GM12873 (cell line): ENCODE data around the gene DNAJC21.

Source experiments
- TF ChIP-seq, protein P1 (sequence below): IDR thresholded peaks from 2 replicates; pipeline ENCODE4 v1.5.1; 2012; ENCODE audit warnings: low read depth, mild to moderate bottlenecking, moderate library complexity, low read length, control low read depth; ENCODE audit not compliant: insufficient read depth; ENCODE audit errors: missing control alignments

DNAJC21 gene

DNA sequence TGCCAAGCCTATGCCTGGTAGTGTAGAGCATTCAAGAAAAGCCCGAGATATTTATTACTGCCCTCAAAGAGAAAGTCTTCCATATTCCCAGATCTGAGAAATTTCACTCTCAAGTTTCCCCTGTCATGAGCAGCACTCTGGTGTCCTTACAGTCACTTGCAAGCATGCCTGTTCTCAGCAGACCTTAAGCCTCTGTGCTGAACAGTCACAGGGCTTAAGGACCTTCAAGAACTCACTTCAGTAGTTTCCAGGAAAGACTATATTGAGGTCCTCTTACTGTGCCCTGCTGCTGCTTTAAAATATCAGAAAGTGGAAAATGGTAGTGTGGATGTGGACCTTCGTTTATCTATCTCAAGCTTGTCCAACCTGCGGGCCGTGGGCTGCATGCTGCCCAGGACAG, 53.5 kb downstream of the DNAJC21 start:
- TF ChIP-seq, protein P1, sequence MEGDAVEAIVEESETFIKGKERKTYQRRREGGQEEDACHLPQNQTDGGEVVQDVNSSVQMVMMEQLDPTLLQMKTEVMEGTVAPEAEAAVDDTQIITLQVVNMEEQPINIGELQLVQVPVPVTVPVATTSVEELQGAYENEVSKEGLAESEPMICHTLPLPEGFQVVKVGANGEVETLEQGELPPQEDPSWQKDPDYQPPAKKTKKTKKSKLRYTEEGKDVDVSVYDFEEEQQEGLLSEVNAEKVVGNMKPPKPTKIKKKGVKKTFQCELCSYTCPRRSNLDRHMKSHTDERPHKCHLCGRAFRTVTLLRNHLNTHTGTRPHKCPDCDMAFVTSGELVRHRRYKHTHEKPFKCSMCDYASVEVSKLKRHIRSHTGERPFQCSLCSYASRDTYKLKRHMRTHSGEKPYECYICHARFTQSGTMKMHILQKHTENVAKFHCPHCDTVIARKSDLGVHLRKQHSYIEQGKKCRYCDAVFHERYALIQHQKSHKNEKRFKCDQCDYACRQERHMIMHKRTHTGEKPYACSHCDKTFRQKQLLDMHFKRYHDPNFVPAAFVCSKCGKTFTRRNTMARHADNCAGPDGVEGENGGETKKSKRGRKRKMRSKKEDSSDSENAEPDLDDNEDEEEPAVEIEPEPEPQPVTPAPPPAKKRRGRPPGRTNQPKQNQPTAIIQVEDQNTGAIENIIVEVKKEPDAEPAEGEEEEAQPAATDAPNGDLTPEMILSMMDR, result no peak

DNA sequence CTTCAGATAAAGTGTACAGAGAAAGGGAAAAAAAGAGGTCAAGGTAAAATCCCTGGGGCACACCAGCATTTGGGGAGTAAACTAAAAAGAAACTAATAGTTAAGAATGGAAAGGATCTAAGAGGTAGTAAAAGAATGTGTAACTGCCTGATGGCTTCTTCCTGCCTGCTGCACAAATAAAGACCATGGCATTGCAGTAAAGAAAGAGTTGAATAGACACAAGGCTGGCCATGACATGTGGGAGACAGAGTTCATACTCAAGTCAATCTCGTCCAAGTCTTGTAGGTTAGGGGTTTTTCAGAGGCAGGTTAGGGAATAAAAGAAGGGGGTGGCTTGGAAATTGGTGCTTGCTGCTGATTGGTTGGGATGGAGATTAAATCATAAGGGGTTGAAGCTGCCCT, 57.6 kb downstream of the DNAJC21 start:
- TF ChIP-seq, protein P1, result no peak

- TF ChIP-seq, protein P1, result no peak
These were observed 62.3 kb downstream of the DNAJC21 start for GRCh38 chr5:34991486-34992238.

GRCh38 chr5:34993951-34994350, 64.6 kb downstream of the DNAJC21 start:
- TF ChIP-seq, protein P1, result no peak

- TF ChIP-seq, protein P1, result no peak
These were observed 66.9 kb downstream of the DNAJC21 start for GRCh38 chr5:34996261-34996660.

DNA sequence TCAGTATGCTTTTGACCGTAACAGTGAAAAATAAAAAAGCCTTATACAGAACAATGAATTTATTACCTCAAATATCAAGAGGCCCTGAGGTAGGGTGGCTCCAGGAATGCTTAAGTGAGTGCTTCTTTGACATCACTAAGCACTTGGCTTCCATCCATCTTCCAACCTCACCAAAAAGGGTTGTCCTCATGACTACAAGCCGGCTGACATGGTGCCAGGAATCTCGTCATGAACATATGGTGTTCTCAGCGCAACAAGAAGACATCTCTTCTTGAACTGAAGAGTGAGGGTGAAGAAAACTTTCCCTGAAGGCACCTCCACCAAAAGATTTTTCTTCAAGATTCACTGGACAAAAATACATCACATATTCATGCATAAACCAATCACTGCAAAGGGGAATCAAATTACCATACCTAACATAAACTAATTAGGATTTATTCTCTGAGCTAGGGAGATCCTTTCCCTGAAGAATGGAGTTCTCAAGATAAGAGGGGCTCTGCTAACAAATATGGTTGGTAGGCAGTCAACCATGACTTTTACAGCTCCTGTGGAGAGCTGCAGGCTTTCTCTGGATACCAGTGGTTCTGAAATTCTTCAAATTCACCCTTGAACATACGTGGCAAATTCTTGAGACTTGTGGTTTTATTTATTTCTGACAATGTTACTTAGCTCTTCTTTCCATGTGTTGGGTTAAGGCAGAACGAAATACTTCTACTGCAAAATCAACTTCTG, 68.9 kb downstream of the DNAJC21 start:
- TF ChIP-seq, protein P1, result no peak

DNA sequence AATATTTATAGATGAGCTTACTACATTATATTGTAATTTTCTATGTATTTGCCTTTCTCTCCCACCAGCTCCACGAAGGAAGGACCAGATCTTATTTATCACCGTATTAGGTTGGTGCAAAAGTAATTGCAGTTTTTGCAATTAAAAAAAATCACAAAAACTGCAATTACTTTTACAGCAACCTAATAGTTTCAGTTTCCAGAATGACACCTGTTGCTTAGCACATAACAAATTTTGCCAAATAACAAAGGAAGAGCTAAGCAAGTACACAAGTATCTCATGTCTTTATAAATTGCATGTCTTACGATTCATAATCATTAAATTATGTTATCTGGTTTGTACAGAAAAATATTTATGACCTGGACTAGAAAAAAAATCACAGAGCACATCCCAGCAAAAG, 72.5 kb downstream of the DNAJC21 start:
- TF ChIP-seq, protein P1, result no peak
